DOHH2 (cell line): ENCODE measurements around the gene CD320.

ENCODE experiments used
- H3F3A ChIP-seq: fragments of 200-600 bp; sonication (generic), shearing (Covaris generic); 2 replicates; pipeline ENCODE4 v1.6.0; 2016; ENCODE audit warnings: antibody characterized with exemption, mild to moderate bottlenecking; ENCODE audit not compliant: control insufficient read depth, insufficient read depth
- H3K27ac ChIP-seq: fragments of 200-600 bp; sonication (generic); 2 replicates; pipeline ENCODE4 v1.5.1; 2014; ENCODE audit warnings: low read depth, mild to moderate bottlenecking, low read length, moderate library complexity
- H3K27me3 ChIP-seq: fragments of 200-600 bp; sonication (generic); 2 replicates; pipeline ENCODE4 v1.6.1; 2014; ENCODE audit warnings: mild to moderate bottlenecking, low read length, mixed read lengths; ENCODE audit not compliant: control insufficient read depth
- H3K36me3 ChIP-seq: fragments of 200-600 bp; sonication (generic); 2 replicates; pipeline ENCODE4 v1.6.1; 2014; ENCODE audit warnings: mild to moderate bottlenecking, low read length, moderate library complexity, mixed read lengths; ENCODE audit not compliant: control insufficient read depth
- H3K4me1 ChIP-seq: fragments of 200-600 bp; sonication (generic); 2 replicates; pipeline ENCODE4 v1.6.1; 2014; ENCODE audit warnings: mild to moderate bottlenecking, low read length, mixed read lengths; ENCODE audit not compliant: control insufficient read depth
- H3K4me2 ChIP-seq: fragments of 200-600 bp; sonication (generic); 2 replicates; pipeline ENCODE4 v1.6.0; 2014; ENCODE audit warnings: mild to moderate bottlenecking, low read length, moderate library complexity
- H3K4me3 ChIP-seq: fragments of 200-600 bp; sonication (generic); 2 replicates; pipeline ENCODE4 v1.5.1; 2014; ENCODE audit warnings: mild to moderate bottlenecking, low read length, mixed read lengths
- H3K79me2 ChIP-seq: fragments of 200-600 bp; sonication (generic); 2 replicates; pipeline ENCODE4 v1.6.1; 2014; ENCODE audit warnings: mild to moderate bottlenecking, low read length, mixed read lengths; ENCODE audit not compliant: control insufficient read depth
- H3K9me2 ChIP-seq: fragments of 200-600 bp; sonication (generic); replicated peaks from 2 replicates; pipeline ENCODE4 v1.6.1; 2014; ENCODE audit warnings: mild to moderate bottlenecking, low read length, mixed read lengths; ENCODE audit not compliant: control insufficient read depth
- H3K9me3 ChIP-seq: fragments of 200-600 bp; sonication (generic); 2 replicates; pipeline ENCODE4 v1.6.1; 2014; ENCODE audit warnings: antibody characterized with exemption, low read length, mixed read lengths; ENCODE audit not compliant: control insufficient read depth, insufficient read depth
- H4K20me1 ChIP-seq: fragments of 200-600 bp; sonication (generic); 2 replicates; pipeline ENCODE4 v1.6.0; 2014; ENCODE audit warnings: low read depth, mild to moderate bottlenecking, antibody characterized with exemption, low read length, moderate library complexity; ENCODE audit not compliant: control insufficient read depth, insufficient read depth
- CTCF ChIP-seq: fragments of 200-600 bp; sonication (generic); IDR thresholded peaks from one replicate; pipeline ENCODE4 v1.5.1; 2014; ENCODE audit warnings: antibody characterized with exemption, mild to moderate bottlenecking, low read depth, low read length; ENCODE audit not compliant: poor library complexity, severe bottlenecking
- EZH2phosphoT487 ChIP-seq: fragments of 200-600 bp; sonication (generic); IDR thresholded peaks from 2 replicates; pipeline ENCODE4 v1.6.1; 2017; ENCODE audit warnings: borderline replicate concordance, mild to moderate bottlenecking, antibody characterized with exemption, low read length, moderate library complexity, mixed read lengths

The CD320 gene

GRCh38 chr19:8332976-8333766 lies 25.0 kb upstream of the CD320 start:
- Histone ChIP-seq H3K27ac (no peak overlapping the region), H3K4me1 (no peaks in the 10 kb centered on the region), H3K79me2 (no peaks in the 10 kb centered on the region), H3K27me3 (peaks cover 14% of the 10 kb centered on the region), H3K36me3 (no peaks in the 10 kb centered on the region), H3K4me2 (no peak overlapping the region), H3K9me2 (no peaks in the 10 kb centered on the region), H3F3A (no peaks in the 10 kb centered on the region), H3K4me3 (no peak overlapping the region), H4K20me1 (no peaks in the 10 kb centered on the region), H3K9me3 (no peaks in the 10 kb centered on the region)
- TF ChIP-seq EZH2phosphoT487 (no peak), CTCF (no peak)

- no peaks in the 10 kb centered on the region for H3F3A ChIP-seq
- H3K27me3 ChIP-seq = peaks cover 13% of the 10 kb centered on the region
- H3K4me3 ChIP-seq = no peak overlapping the region
- H3K9me3 ChIP-seq = no peaks in the 10 kb centered on the region
- TF ChIP-seq CTCF (no peak), EZH2phosphoT487 (no peak)
- H3K79me2 ChIP-seq = no peaks in the 10 kb centered on the region
- H3K27ac ChIP-seq = no peak overlapping the region
- no peaks in the 10 kb centered on the region for H3K36me3 ChIP-seq
- H3K4me2 ChIP-seq = no peak overlapping the region
- H3K4me1 ChIP-seq = no peaks in the 10 kb centered on the region
- H4K20me1 ChIP-seq = no peaks in the 10 kb centered on the region
- no peaks in the 10 kb centered on the region for H3K9me2 ChIP-seq
These were observed 23.2 kb upstream of the CD320 start for GRCh38 chr19:8331263-8331845.

DNA sequence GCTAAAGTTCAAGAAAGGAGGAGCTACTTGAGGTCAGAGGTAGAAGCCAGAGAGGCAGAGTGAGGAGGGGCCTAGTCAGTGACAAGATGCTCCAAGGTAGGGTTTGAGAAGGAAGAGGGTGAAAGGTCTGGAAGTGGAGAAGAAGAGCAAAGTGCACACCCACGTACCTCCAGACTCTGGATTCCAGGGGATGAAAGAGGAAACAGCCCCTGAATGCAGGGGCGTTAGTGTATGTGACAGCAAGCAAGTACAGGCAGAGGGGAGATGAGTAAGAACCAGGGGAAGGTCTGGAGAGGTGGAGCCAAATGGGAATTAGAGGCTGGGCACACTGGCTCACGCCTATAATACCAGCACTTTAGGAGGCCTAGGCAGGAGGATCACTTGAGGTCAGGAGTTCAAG lies 21.8 kb upstream of the CD320 start:
- TF ChIP-seq CTCF (no peak), EZH2phosphoT487 (no peak)
- H4K20me1 ChIP-seq = no peaks in the 10 kb centered on the region

More for the DNA sequence above, 21.8 kb upstream of the CD320 start:
- H3K4me3 ChIP-seq = no peak overlapping the region
- no peaks in the 10 kb centered on the region for H3K79me2 ChIP-seq
- H3F3A ChIP-seq = peaks cover 4% of the 10 kb centered on the region; the same call in 1 of the 2 replicates
- no peaks in the 10 kb centered on the region for H3K9me2 ChIP-seq
- H3K36me3 ChIP-seq = no peaks in the 10 kb centered on the region
- H3K27me3 ChIP-seq = peaks cover 7% of the 10 kb centered on the region; the same call in 1 of the 2 replicates
- H3K27ac ChIP-seq = no peak overlapping the region
- H3K4me1 ChIP-seq = peaks cover 6% of the 10 kb centered on the region
- no peak overlapping the region for H3K4me2 ChIP-seq
- no peaks in the 10 kb centered on the region for H3K9me3 ChIP-seq
